ENCODE data around the gene CRABP2. TPM values are rescaled to one million over a fixed set of nuclear protein-coding genes. Genes with fewer than 3 reads are reported as not detected.
A peak's percentile ranks its signal among the peaks of the same experiment; 100 is the strongest.

Gene CRABP2
- total and polyA plus RNA-seq, 2 of the 13 experiments (the other 11 are each of a cell fraction or from before 2014, with no cell fraction given), result 0.40 to 0.60 TPM

GRCh38 chr1:156689035-156689952 lies 16.1 kb downstream of the CRABP2 start (continued):
- TF ChIP-seq NPAS2 (CRISPR knock-in tag; IDR thresholded peaks at IDR 0.05; ENCODE audit: borderline replicate concordance) (no peak), ZNF614 (CRISPR knock-in tag; IDR thresholded peaks at IDR 0.05; ENCODE audit: borderline replicate concordance) (0 out of 2 replicates have a peak, but pooled peaks have one; percentile 46), ZNF513 (CRISPR knock-in tag; conservative IDR thresholded peaks at IDR 0.05) (no peak), NCOR1 (IDR thresholded peaks at IDR 0.05; ENCODE audit: borderline replicate concordance, low read length) (no peak), NRL (CRISPR knock-in tag; IDR thresholded peaks at IDR 0.05; ENCODE audit: borderline replicate concordance) (no peak), ZBTB44 (CRISPR knock-in tag; IDR thresholded peaks at IDR 0.05) (no peak), ZFP90 (CRISPR knock-in tag; IDR thresholded peaks at IDR 0.05; ENCODE audit: borderline replicate concordance) (no peak), HNF4A (CRISPR knock-in tag; IDR thresholded peaks at IDR 0.05) (peak; percentile 75), RORA (CRISPR knock-in tag; IDR thresholded peaks at IDR 0.05) (no peak), HNRNPL (IDR thresholded peaks at IDR 0.05; ENCODE audit: low read depth, low read length) (peak; percentile 73; the same call in 1 of the 2 replicates), ZNF33A (CRISPR knock-in tag; IDR thresholded peaks at IDR 0.05; ENCODE audit: borderline replicate concordance) (no peak), RBM22 (optimal IDR thresholded peaks at IDR 0.05; ENCODE audit: low read length) (no peak), ZNF317 (CRISPR knock-in tag; IDR thresholded peaks at IDR 0.05) (no peak), HOXA5 (CRISPR knock-in tag; IDR thresholded peaks at IDR 0.05) (no peak), WIZ (CRISPR knock-in tag; IDR thresholded peaks at IDR 0.05) (no peak), ZBTB3 (CRISPR knock-in tag; IDR thresholded peaks at IDR 0.05; ENCODE audit: borderline replicate concordance, low read depth) (no peak), ZFX (CRISPR knock-in tag; IDR thresholded peaks at IDR 0.05; ENCODE audit: low read depth) (no peak), RBM39 (IDR thresholded peaks at IDR 0.05; ENCODE audit: low read depth, low read length, poor library complexity, severe bottlenecking) (no peak), ZBTB42 (CRISPR knock-in tag; IDR thresholded peaks at IDR 0.05) (no peak), BRF2 (CRISPR knock-in tag; IDR thresholded peaks at IDR 0.05) (no peak), ZEB1 (IDR thresholded peaks at IDR 0.05; ENCODE audit: insufficient replicate concordance, low read depth) (no peak), CHD4 (IDR thresholded peaks at IDR 0.05; ENCODE audit: borderline replicate concordance, low read length) (no peak), ZNF225 (CRISPR knock-in tag; IDR thresholded peaks at IDR 0.05) (no peak)
- TF ChIP-seq, protein P1, sequence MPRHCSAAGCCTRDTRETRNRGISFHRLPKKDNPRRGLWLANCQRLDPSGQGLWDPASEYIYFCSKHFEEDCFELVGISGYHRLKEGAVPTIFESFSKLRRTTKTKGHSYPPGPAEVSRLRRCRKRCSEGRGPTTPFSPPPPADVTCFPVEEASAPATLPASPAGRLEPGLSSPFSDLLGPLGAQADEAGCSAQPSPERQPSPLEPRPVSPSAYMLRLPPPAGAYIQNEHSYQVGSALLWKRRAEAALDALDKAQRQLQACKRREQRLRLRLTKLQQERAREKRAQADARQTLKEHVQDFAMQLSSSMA (CRISPR knock-in tag; IDR thresholded peaks at IDR 0.05), result no peak
